Heart left ventricle (tissue), 16 donors: ENCODE data around the gene TNS1. TPM values are rescaled to one million over a fixed set of nuclear protein-coding genes. Genes with fewer than 3 reads are reported as not detected.

Experiments used
- ATAC-seq, 4 donors: fragments of 200-7000 bp; cut with Tn5 transposase; one replicate each; pipeline ENCODE4 v1.9.1; 2020 to 2022; ENCODE audit warnings: moderate library complexity in 4 of 4, mild to moderate bottlenecking in 3 of 4, moderate number of reproducible peaks in 1 of 4
- DNase-seq, 5 donors: peaks; one replicate each; pipeline ENCODE4 v3.0.0-alpha.2; 2020
- H3K27ac ChIP-seq, 12 donors: fragments of 200-600 bp; sonication (generic) in 4 of 12; one replicate each; pipeline versions ENCODE4 v1.5.0 to v1.8.0; 2016 to 2022; ENCODE audit warnings: mild to moderate bottlenecking in 2 of 12
- H3K27me3 ChIP-seq, 9 donors: fragments of 200-600 bp; sonication (generic) in 2 of 9; one replicate each; pipeline versions ENCODE4 v1.5.1 to v1.8.0; 2016 to 2022; ENCODE audit warnings: mild to moderate bottlenecking in 3 of 9
- H3K36me3 ChIP-seq, 9 donors: fragments of 200-600 bp; sonication (generic) in 2 of 9; one replicate each; pipeline versions ENCODE4 v1.5.0 to v1.8.0; 2018 to 2022; ENCODE audit warnings: mild to moderate bottlenecking in 2 of 9
- H3K4me1 ChIP-seq, 12 donors: fragments of 200-600 bp; sonication (generic) in 4 of 12; one replicate each; pipeline versions ENCODE4 v1.5.0 to v1.8.0; 2016 to 2022; ENCODE audit warnings: mild to moderate bottlenecking in 3 of 12
- H3K4me3 ChIP-seq, 12 donors: fragments of 200-600 bp; sonication (generic) in 4 of 12; one replicate each; pipeline versions ENCODE4 v1.5.0 to v1.8.0; 2017 to 2022; ENCODE audit warnings: mild to moderate bottlenecking in 9 of 12, moderate library complexity in 4 of 12
- H3K9me3 ChIP-seq, 12 donors: fragments of 200-600 bp; sonication (generic) in 4 of 12; one replicate each; pipeline versions ENCODE4 v1.5.0 to v1.8.0; 2016 to 2022; ENCODE audit warnings: mild to moderate bottlenecking in 1 of 12
- CTCF ChIP-seq, 12 donors: fragments of 200-600 bp; sonication (generic) in 4 of 12; IDR thresholded peaks; one replicate each; pipeline versions ENCODE4 v1.5.0 to v1.8.0; 2018 to 2022; ENCODE audit warnings: antibody characterized with exemption in 12 of 12, mild to moderate bottlenecking in 5 of 12
- POLR2A ChIP-seq, 2 donors: fragments of 450-650 bp; IDR thresholded peaks; one replicate each; pipeline ENCODE4 v1.6.1; 2017; ENCODE audit warnings: antibody characterized with exemption in 2 of 2, mild to moderate bottlenecking in 2 of 2, moderate library complexity in 2 of 2
- WGBS, 4 donors: extraction: QIAGEN DNeasy Blood & Tissue Kit in 2 of 4; methylation state at CpG; one replicate each; pipeline versions ENCODE4 v1.1.5 to v1.1.7; 2013 to 2018; 5-methylcytosine and 5-hydroxymethylcytosine counted together
- intact Hi-C, 10 donors: fragments of 100-400 bp; cut with DNase I; formaldehyde crosslinking; loops; one replicate each; pipeline versions ENCODE4 v1.11.1 to v1.14.2; 2022
- polyA plus RNA-seq, 2 donors: library from polyadenylated mRNA; stranded (reverse); fragments of 200-250 nt; gene quantifications; one replicate each; pipeline ENCODE4 v1.2.3, GENCODE V29; 2013
- total RNA-seq, 9 donors: library from RNA; depleted of rRNA in 2 of 9; stranded (reverse); fragments of >200 nt in 2 of 9; fragmentation: NEBNext Ultra II Directional in 3 of 9; extraction: Animal tissue kit (Norgen Biotek cat#: 25700) in 3 of 9; gene quantifications; one replicate each; pipeline versions ENCODE4 v1.1.0 to v1.2.4, GENCODE V29; 2016 to 2023
- donor health status: ischemic (EF 13 %, LVEDD 7.1; RV severe dilation, severe dysfunction).
- donor health status: healthy with polysubstance abuse.
- donor health status: DM: no; HTN: yes; CAD: no.
- donor health status: DM: no; HTN: no; CAD: no.
- donor health status: ischemic (EF 25% LVEDD 6.9; RV normal size, moderate dysfunction).
- donor health status: ischemic (EF 25% LVEDD 5.7; RV mildly dilated, moderate dysfunction).
- donor health status: healthy.
- donor health status: DM: yes; HTN: yes; CAD: no.
- donor health status: ischemic (EF 35%, LVEDD 5.7; RV mildly dilated, moderate dysfunction).
- donor health status: nonischemic (EF 11% LVEDD 7.7; RV severe dilation, severe dysfunction).
- donor health status: DM: yes; HTN: yes; CAD: no.
- donor health status: PGD.
- donor health status: ischemic (EF 29% LVEDD 5.4; RV normal size, mild dysfunction).
- donor health status: nonischemic (EF 23%, LVEDD 6.1; RV moderate dilation, normal function).

Gene TNS1
- total and polyA plus RNA-seq, 11 donors: 243 to 899 (median 669) TPM

- Histone ChIP-seq H3K4me1 (peaks cover 16 to 99% (median 81%) of the 10 kb centered on the region in 12 donors), H3K4me3 (no peak overlapping the region), H3K36me3 (peaks cover 4 to 94% (median 65%) of the 10 kb centered on the region in 9 donors), H3K27ac (peak overlapping the region in 8 of 12 donors; percentile 14 to 90 (median 69)), H3K27me3 (no peaks in the 10 kb centered on the region), H3K9me3 (peaks cover 0 to 11% (median 0%) of the 10 kb centered on the region in 12 donors)
- 68 to 75% (median 73%) methylated on average over 1 of the region's 1 CpG for WGBS, 4 donors
- TF ChIP-seq CTCF (IDR thresholded peaks at IDR 0.05): no peak
- TF ChIP-seq POLR2A (IDR thresholded peaks at IDR 0.05): no peak
- DNase-seq (no peak), ATAC-seq (no peak)
- intact Hi-C loops: no loop called here
These were observed 157.5 kb downstream of the TNS1 start for GRCh38 chr2:217845301-217845700.

DNA sequence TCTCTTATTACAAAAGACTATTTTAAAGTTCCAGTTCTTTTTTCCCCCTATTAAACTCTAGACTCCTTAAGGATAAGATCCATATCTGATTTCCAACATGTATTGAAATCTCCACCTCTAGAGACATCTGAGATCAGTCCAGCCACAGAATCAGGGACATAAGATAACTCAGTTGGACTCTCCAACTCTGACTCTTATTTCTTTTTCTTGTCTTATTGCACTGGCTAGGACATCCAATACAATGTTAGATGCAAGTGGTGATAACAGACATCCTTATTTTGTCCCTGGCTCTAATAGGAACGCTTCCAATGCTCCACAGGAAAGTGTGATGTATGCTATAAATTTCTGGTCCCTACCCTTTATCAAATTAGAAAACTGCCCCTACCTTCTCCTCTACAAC, 158.1 kb downstream of the TNS1 start:
- Histone ChIP-seq H3K9me3 (peaks cover 0 to 11% (median 0%) of the 10 kb centered on the region in 12 donors), H3K4me3 (no peak overlapping the region), H3K36me3 (peaks cover 4 to 94% (median 68%) of the 10 kb centered on the region in 9 donors), H3K27me3 (no peaks in the 10 kb centered on the region), H3K27ac (peak overlapping the region in 7 of 12 donors; percentile 5 to 90 (median 69)), H3K4me1 (peaks cover 18 to 99% (median 81%) of the 10 kb centered on the region in 12 donors)
- DNase-seq (no peak), ATAC-seq (no peak)
- TF ChIP-seq POLR2A (IDR thresholded peaks at IDR 0.05) (no peak), CTCF (IDR thresholded peaks at IDR 0.05) (no peak)
- intact Hi-C loops: no loop called here
- 93 to 97% (median 96%) methylated on average over 1 of the region's 1 CpG for WGBS, 4 donors

GRCh38 chr2:217843324-217843723, 159.5 kb downstream of the TNS1 start:
- Histone ChIP-seq H3K4me3 (no peak overlapping the region), H3K27ac (peak overlapping the region; percentile 6 to 90 (median 60)), H3K27me3 (no peaks in the 10 kb centered on the region), H3K9me3 (peaks cover 0 to 11% (median 0%) of the 10 kb centered on the region in 12 donors), H3K4me1 (peaks cover 16 to 100% (median 86%) of the 10 kb centered on the region in 12 donors), H3K36me3 (peaks cover 4 to 89% (median 57%) of the 10 kb centered on the region in 9 donors)
- ATAC-seq: peak; percentile 3 to 52 (median 16)
- intact Hi-C loops: no loop called here
- 28 to 45% (median 37%) methylated on average over 1 of the region's 1 CpG for WGBS, 4 donors
- TF ChIP-seq POLR2A (IDR thresholded peaks at IDR 0.05) (no peak), CTCF (IDR thresholded peaks at IDR 0.05) (no peak)
- no peak for DNase-seq

GRCh38 chr2:217842017-217842416, 160.8 kb downstream of the TNS1 start:
- TF ChIP-seq CTCF (IDR thresholded peaks at IDR 0.05) (no peak), POLR2A (IDR thresholded peaks at IDR 0.05) (no peak)
- DNase-seq (no peak), ATAC-seq (no peak)
- Histone ChIP-seq H3K27ac (peak overlapping the region in 10 of 12 donors; percentile 16 to 96 (median 86)), H3K36me3 (peaks cover 0 to 76% (median 48%) of the 10 kb centered on the region in 9 donors), H3K4me1 (peaks cover 16 to 100% (median 89%) of the 10 kb centered on the region in 12 donors), H3K27me3 (no peaks in the 10 kb centered on the region), H3K4me3 (no peak overlapping the region), H3K9me3 (peaks cover 0 to 11% (median 0%) of the 10 kb centered on the region in 12 donors)
- 47 to 54% (median 50%) methylated on average over 2 of the region's 2 CpGs for WGBS, 4 donors
- intact Hi-C loops: no loop called here
